Astrocyte (in vitro differentiated cells and primary cell): ENCODE results near the gene MPV17L2. TPM values are rescaled to one million over a fixed set of nuclear protein-coding genes. Genes with fewer than 3 reads are reported as not detected.

Experiments
- DNase-seq: peaks from one replicate; pipeline ENCODE4 v3.0.0-alpha.2; 2010; ENCODE audit warnings: low read depth
- FAIRE-seq: peaks from 2 replicates; lab custom pipeline; 2011; peaks lifted over from hg19 to GRCh38; lab: Jason Lieb, UNC
- H2AFZ ChIP-seq: 2 replicates; pipeline ENCODE4 v1.6.0; 2012; ENCODE audit warnings: low read depth, low read length, inconsistent platforms
- H3K27ac ChIP-seq: 2 replicates; pipeline ENCODE4 v1.5.1; 2011; ENCODE audit warnings: low read depth, low read length, inconsistent platforms
- H3K27me3 ChIP-seq: 2 replicates; pipeline ENCODE4 v1.6.0; 2011; ENCODE audit warnings: low read length, inconsistent platforms; ENCODE audit not compliant: insufficient read depth
- H3K36me3 ChIP-seq: 2 replicates; pipeline ENCODE4 v1.5.1; 2011; ENCODE audit warnings: low read length, inconsistent platforms; ENCODE audit not compliant: insufficient read depth
- H3K4me1 ChIP-seq: 2 replicates; pipeline ENCODE4 v1.5.1; 2011; ENCODE audit warnings: low read length, inconsistent platforms; ENCODE audit not compliant: insufficient read depth
- H3K4me2 ChIP-seq: 2 replicates; pipeline ENCODE4 v1.6.0; 2012; ENCODE audit warnings: low read length, inconsistent platforms
- H3K4me3 ChIP-seq: 2 replicates; pipeline ENCODE4 v1.5.1; 2011; ENCODE audit warnings: low read depth, mild to moderate bottlenecking, low read length, inconsistent platforms; ENCODE audit not compliant: insufficient read depth
- H3K79me2 ChIP-seq: 2 replicates; pipeline ENCODE4 v1.6.0; 2012; ENCODE audit warnings: mild to moderate bottlenecking, low read length, inconsistent platforms; ENCODE audit not compliant: insufficient read depth
- H3K9ac ChIP-seq: 2 replicates; pipeline ENCODE4 v1.6.0; 2012; ENCODE audit warnings: mild to moderate bottlenecking, low read length, inconsistent platforms
- H3K9me3 ChIP-seq: 2 replicates; pipeline ENCODE4 v1.5.1; 2012; ENCODE audit warnings: low read depth, mild to moderate bottlenecking, low read length, inconsistent platforms; ENCODE audit not compliant: insufficient read depth
- H4K20me1 ChIP-seq: 2 replicates; pipeline ENCODE4 v1.6.0; 2012; ENCODE audit warnings: low read length, inconsistent platforms; ENCODE audit not compliant: insufficient read depth
- H3K27ac Mint-ChIP-seq: one replicate; pipeline ENCODE4 v1.8.0; 2021; ENCODE audit warnings: mild to moderate bottlenecking, mixed read lengths; ENCODE audit not compliant: unreplicated experiment
- H3K27me3 Mint-ChIP-seq: one replicate; pipeline ENCODE4 v1.8.0; 2021; ENCODE audit warnings: low read depth, mixed read lengths; ENCODE audit not compliant: unreplicated experiment
- H3K36me3 Mint-ChIP-seq: one replicate; pipeline ENCODE4 v1.8.0; 2021; ENCODE audit warnings: low read depth, mixed read lengths; ENCODE audit not compliant: unreplicated experiment
- H3K4me1 Mint-ChIP-seq: one replicate; pipeline ENCODE4 v1.8.0; 2021; ENCODE audit warnings: low read depth, mixed read lengths; ENCODE audit not compliant: unreplicated experiment
- H3K4me3 Mint-ChIP-seq: one replicate; pipeline ENCODE4 v1.8.0; 2021; ENCODE audit warnings: mild to moderate bottlenecking, moderate library complexity, mixed read lengths; ENCODE audit not compliant: unreplicated experiment
- H3K9me3 Mint-ChIP-seq: one replicate; pipeline ENCODE4 v1.8.0; 2021; ENCODE audit warnings: mild to moderate bottlenecking, mixed read lengths; ENCODE audit not compliant: unreplicated experiment
- EZH2 ChIP-seq: IDR thresholded peaks from 2 replicates; pipeline ENCODE4 v1.6.1; 2012; ENCODE audit warnings: mild to moderate bottlenecking, low read length, inconsistent platforms; ENCODE audit not compliant: insufficient read depth
- total RNA-seq: library from RNA; stranded (reverse); gene quantifications from 2 replicates; pipeline ENCODE4 v1.2.1, GENCODE V29; 2021
- TF ChIP-seq, protein P1 (sequence below): IDR thresholded peaks from 2 replicates; pipeline ENCODE4 v1.5.1; 2011; ENCODE audit warnings: low read depth, mild to moderate bottlenecking, inconsistent platforms, low read length, moderate library complexity; ENCODE audit not compliant: insufficient read depth

MPV17L2 gene
- total RNA-seq, 1 donor from 2014 or later = 21.8 TPM

DNA sequence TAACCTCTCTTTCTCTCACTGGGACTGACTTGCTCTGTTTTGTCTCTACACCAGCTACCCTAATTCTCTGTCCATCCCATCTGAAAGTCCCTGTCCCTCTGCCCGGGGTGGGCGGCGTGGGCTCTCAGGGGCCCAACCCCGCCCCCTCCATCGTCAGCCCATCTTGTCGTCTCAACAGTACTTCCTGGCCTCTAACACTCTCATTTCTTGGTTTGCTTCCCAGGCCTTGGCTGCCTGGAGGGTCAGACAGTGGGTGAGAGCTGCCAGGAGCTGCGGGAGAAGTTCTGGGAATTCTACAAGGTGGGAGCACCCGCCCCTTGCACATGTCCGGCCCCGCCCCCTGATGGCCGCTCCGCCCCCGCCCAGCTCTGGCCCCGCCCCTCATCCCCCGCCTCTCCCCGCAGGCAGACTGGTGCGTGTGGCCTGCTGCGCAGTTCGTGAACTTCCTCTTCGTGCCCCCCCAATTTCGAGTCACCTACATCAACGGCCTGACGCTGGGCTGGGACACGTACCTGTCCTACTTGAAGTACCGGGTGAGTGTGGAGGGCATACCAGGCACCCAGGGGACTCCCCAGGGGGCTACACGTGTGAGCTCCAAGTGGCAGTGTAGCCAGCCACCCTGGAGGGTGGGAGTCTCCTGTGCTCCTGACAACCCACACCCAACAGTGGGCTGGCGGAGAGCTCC, 1.7 kb downstream of the MPV17L2 start:
- Histone ChIP-seq H4K20me1 (peaks cover 6% of the 10 kb centered on the region), H3K4me2 (peak overlapping the region; percentile 95), H2AFZ (no peak overlapping the region), H3K9me3 (no peaks in the 10 kb centered on the region), H3K4me3 (no peak overlapping the region), H3K4me1 (peaks cover 9% of the 10 kb centered on the region), H3K27me3 (no peaks in the 10 kb centered on the region), H3K36me3 (no peaks in the 10 kb centered on the region), H3K9ac (no peak overlapping the region), H3K79me2 (peaks cover 7% of the 10 kb centered on the region), H3K27ac (no peak overlapping the region)
- TF ChIP-seq, protein P1, sequence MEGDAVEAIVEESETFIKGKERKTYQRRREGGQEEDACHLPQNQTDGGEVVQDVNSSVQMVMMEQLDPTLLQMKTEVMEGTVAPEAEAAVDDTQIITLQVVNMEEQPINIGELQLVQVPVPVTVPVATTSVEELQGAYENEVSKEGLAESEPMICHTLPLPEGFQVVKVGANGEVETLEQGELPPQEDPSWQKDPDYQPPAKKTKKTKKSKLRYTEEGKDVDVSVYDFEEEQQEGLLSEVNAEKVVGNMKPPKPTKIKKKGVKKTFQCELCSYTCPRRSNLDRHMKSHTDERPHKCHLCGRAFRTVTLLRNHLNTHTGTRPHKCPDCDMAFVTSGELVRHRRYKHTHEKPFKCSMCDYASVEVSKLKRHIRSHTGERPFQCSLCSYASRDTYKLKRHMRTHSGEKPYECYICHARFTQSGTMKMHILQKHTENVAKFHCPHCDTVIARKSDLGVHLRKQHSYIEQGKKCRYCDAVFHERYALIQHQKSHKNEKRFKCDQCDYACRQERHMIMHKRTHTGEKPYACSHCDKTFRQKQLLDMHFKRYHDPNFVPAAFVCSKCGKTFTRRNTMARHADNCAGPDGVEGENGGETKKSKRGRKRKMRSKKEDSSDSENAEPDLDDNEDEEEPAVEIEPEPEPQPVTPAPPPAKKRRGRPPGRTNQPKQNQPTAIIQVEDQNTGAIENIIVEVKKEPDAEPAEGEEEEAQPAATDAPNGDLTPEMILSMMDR = no peak
- TF ChIP-seq EZH2 = no peak
- H3K4me1 Mint-ChIP-seq = peaks cover 3% of the 10 kb centered on the region
- peak overlapping the region; percentile 7 for H3K27ac Mint-ChIP-seq
- H3K4me3 Mint-ChIP-seq = peak overlapping the region; percentile 89
- DNase-seq (peak; percentile 51), FAIRE-seq (no peak)
- H3K36me3 Mint-ChIP-seq = peaks cover 5% of the 10 kb centered on the region
- H3K9me3 Mint-ChIP-seq = no peaks in the 10 kb centered on the region
- H3K27me3 Mint-ChIP-seq = no peaks in the 10 kb centered on the region

DNA sequence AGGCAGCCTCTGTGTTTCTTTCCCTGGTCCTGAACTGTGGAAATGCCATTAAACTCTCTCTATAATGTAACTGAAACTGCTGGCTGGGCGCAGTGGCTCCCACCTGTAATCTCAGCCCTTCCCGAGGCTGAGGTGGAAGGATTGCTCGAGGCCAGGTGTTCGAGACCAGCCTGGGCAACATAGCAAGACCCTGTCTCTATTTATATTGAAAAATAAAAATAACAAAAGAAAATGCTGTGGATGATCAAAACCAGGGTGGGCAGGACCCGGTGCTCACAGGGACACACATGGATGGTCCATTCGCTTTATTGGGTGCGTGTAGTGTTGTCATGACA, 3.5 kb downstream of the MPV17L2 start:
- H3K4me1 ChIP-seq = peaks cover 9% of the 10 kb centered on the region
- no peak overlapping the region for H3K27ac ChIP-seq
- Mint-ChIP-seq H3K9me3 (no peaks in the 10 kb centered on the region), H3K4me1 (peaks cover 3% of the 10 kb centered on the region), H3K36me3 (peaks cover 9% of the 10 kb centered on the region), H3K4me3 (no peak overlapping the region), H3K27ac (no peak overlapping the region), H3K27me3 (no peaks in the 10 kb centered on the region)
- H4K20me1 ChIP-seq = peaks cover 6% of the 10 kb centered on the region
- FAIRE-seq = no peak
- TF ChIP-seq, protein P1 = no peak
- TF ChIP-seq EZH2 = no peak
- H3K27me3 ChIP-seq = no peaks in the 10 kb centered on the region
- no peak overlapping the region for H3K4me3 ChIP-seq
- no peaks in the 10 kb centered on the region for H3K36me3 ChIP-seq
- no peak overlapping the region for H3K4me2 ChIP-seq
- H2AFZ ChIP-seq = no peak overlapping the region
- peaks cover 7% of the 10 kb centered on the region for H3K79me2 ChIP-seq
- no peak for DNase-seq
- no peak overlapping the region for H3K9ac ChIP-seq
- no peaks in the 10 kb centered on the region for H3K9me3 ChIP-seq

DNA sequence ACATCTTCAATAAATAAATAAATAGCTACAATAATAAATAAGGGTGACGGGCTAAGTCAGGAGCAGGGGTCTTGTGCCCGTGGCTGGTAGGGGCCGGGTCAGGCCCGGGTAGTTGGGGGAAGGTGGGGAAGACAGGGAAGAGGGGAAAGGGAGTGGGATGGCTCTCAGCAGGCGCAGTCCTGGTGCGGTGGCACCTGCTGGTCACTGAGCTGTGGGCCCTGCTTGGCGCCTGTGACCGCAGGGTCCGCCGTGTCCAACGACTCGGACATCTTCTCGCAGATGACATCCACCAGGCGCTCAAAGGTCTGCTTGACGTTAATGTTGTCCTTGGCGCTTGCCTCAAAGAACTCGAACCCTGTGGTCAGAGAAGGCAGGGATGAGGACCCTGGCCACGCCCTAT, 4.3 kb downstream of the MPV17L2 start:
- no peak overlapping the region for H3K4me2 ChIP-seq
- no peak overlapping the region for H3K4me3 ChIP-seq
- H3K9ac ChIP-seq = no peak overlapping the region
- TF ChIP-seq, protein P1 = no peak
- TF ChIP-seq EZH2 = no peak
- no peaks in the 10 kb centered on the region for H3K36me3 ChIP-seq
- Mint-ChIP-seq H3K4me1 (peaks cover 3% of the 10 kb centered on the region), H3K27me3 (no peaks in the 10 kb centered on the region), H3K4me3 (no peak overlapping the region), H3K36me3 (peaks cover 16% of the 10 kb centered on the region), H3K9me3 (no peaks in the 10 kb centered on the region), H3K27ac (no peak overlapping the region)
- peaks cover 7% of the 10 kb centered on the region for H3K79me2 ChIP-seq
- no peak overlapping the region for H2AFZ ChIP-seq
- FAIRE-seq (no peak), DNase-seq (no peak)
- H3K4me1 ChIP-seq = peaks cover 6% of the 10 kb centered on the region
- no peaks in the 10 kb centered on the region for H3K9me3 ChIP-seq
- peaks cover 11% of the 10 kb centered on the region for H4K20me1 ChIP-seq
- no peak overlapping the region for H3K27ac ChIP-seq
- H3K27me3 ChIP-seq = no peaks in the 10 kb centered on the region
